Measurements from ENCODE around the gene SLC22A5.

- TF ChIP-seq, protein P1, sequence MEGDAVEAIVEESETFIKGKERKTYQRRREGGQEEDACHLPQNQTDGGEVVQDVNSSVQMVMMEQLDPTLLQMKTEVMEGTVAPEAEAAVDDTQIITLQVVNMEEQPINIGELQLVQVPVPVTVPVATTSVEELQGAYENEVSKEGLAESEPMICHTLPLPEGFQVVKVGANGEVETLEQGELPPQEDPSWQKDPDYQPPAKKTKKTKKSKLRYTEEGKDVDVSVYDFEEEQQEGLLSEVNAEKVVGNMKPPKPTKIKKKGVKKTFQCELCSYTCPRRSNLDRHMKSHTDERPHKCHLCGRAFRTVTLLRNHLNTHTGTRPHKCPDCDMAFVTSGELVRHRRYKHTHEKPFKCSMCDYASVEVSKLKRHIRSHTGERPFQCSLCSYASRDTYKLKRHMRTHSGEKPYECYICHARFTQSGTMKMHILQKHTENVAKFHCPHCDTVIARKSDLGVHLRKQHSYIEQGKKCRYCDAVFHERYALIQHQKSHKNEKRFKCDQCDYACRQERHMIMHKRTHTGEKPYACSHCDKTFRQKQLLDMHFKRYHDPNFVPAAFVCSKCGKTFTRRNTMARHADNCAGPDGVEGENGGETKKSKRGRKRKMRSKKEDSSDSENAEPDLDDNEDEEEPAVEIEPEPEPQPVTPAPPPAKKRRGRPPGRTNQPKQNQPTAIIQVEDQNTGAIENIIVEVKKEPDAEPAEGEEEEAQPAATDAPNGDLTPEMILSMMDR (IDR thresholded peaks at IDR 0.05; ENCODE audit: low read length) = no peak
- no peak for TF ChIP-seq EZH2 (IDR thresholded peaks at IDR 0.05; ENCODE audit: borderline replicate concordance, low read length)
Observed at GRCh38 chr5:132433141-132433540, 63.6 kb downstream of the SLC22A5 start.

Measured in OCI-LY1 (cell line).